Stimulated activated naive CD8-positive, alpha-beta T cell treated with anti-CD3 and anti-CD28 coated beads, Interleukin-15, Interleukin-2, amounts not matched to agents 100 U/mL and 50 U/mL, for 24 hours (primary cell): ENCODE measurements around the gene PUM2.
"Not testable (repeated sequence)": the region's sequence is repeated elsewhere in the genome, so short reads cannot be mapped to it uniquely, and the experiment has no call there.

Source experiments
- ATAC-seq: fragments of 150-1000 bp; cut with Tn5 transposase; one replicate; pipeline ENCODE4 v1.10.0; 2021
- DNase-seq: peaks from one replicate; pipeline ENCODE4 v3.0.0; 2021

Gene PUM2, protein sequence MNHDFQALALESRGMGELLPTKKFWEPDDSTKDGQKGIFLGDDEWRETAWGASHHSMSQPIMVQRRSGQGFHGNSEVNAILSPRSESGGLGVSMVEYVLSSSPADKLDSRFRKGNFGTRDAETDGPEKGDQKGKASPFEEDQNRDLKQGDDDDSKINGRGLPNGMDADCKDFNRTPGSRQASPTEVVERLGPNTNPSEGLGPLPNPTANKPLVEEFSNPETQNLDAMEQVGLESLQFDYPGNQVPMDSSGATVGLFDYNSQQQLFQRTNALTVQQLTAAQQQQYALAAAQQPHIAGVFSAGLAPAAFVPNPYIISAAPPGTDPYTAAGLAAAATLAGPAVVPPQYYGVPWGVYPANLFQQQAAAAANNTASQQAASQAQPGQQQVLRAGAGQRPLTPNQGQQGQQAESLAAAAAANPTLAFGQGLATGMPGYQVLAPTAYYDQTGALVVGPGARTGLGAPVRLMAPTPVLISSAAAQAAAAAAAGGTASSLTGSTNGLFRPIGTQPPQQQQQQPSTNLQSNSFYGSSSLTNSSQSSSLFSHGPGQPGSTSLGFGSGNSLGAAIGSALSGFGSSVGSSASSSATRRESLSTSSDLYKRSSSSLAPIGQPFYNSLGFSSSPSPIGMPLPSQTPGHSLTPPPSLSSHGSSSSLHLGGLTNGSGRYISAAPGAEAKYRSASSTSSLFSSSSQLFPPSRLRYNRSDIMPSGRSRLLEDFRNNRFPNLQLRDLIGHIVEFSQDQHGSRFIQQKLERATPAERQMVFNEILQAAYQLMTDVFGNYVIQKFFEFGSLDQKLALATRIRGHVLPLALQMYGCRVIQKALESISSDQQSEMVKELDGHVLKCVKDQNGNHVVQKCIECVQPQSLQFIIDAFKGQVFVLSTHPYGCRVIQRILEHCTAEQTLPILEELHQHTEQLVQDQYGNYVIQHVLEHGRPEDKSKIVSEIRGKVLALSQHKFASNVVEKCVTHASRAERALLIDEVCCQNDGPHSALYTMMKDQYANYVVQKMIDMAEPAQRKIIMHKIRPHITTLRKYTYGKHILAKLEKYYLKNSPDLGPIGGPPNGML

DNA sequence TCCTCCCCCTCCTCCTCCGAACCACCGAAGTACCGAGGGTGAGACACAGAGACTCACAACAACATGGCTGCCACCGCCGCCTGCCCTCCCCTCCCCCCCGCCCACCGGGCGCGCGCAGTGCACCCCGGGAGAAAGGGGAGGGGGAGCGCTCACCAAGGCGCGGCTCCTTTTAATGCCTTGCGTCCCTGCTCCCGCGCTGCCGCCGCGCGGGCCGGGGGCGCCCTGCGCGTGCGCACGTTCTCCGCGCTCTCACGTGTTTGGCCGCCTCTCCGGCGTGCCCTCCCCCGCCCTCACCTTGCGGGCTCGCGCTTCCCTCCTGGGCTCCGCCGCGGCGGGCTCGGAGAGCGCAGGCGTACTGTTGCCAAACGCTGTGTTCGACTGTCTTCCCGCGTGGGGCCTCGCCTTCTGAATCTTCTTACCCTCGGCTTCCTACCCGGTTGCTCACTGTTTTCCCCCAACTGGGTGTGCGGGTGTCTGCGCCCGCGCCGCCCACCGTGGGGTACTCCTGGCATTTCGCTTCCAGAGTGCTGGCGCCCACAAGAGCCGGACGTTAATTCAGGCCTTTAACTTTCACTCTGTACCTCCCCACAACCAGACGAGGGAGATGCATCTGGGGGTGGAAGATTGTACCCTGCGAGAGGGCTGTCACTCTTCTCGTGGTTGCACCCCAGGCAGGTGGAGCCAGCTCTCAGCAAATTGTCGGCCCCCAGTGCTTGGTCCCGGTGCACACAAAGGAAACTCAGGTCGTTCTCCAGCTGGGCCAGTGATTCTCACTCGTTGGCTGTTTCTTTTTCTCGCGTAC is at the start of gene PUM2:
PUM2 (minus strand) TSS at position 92 of the 802 bp plus-strand sequence. CDS start 23,484 bp downstream, outside the sequence.
- peak; percentile 94 for DNase-seq
- peak; percentile 84 for ATAC-seq

DNA sequence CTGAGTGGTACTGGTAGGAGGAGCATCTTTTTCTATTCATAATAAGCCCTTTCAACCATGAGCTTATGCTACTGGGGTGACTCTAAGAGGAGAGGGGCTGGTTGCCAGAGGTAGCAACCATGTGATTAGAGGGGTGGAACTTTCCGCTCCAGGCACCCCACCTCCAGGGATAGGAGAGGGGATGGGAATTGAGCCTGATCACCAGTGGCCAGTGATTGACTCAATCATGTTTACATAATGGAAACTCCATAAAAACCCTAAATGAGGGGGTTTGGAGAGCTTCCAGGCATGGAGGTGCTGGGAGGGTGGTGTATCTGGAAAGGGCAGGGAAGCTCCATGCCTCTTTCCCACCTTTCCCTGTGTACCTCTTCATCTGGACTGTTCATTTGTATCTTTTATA is 49.7 kb upstream of the PUM2 start:
- DNase-seq (no peak), ATAC-seq (no peak)

DNA sequence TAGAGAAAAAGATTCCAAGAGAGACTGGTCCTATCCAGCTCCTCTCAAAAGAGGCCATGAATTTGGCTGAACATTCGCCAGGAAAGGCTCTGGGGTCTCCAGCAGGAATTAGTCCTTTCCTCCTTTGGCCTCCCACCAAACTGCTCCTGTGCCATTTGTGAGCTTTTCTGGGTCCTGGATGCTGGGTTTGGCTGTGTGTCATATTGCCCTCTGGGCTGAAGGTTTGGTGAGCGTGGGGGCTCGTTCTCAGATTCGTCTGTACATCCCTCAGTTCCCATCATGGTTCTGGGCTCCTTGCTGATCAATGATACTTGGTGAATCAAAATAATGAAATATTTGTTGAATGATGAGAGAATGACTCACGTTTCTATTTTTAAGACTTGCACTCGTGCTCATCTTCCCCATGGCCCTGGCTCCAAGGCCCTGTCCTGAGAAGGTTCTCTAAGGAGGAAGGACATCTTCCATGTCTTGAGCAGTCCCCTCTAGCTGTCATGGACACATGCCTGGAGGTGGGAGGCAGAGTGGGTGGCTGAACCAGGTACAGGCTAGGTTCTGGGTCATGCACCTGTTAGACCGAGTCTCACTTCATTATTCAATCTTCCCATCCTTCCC is 48.4 kb upstream of the PUM2 start:
- DNase-seq, result no peak
- ATAC-seq, result no peak

DNA sequence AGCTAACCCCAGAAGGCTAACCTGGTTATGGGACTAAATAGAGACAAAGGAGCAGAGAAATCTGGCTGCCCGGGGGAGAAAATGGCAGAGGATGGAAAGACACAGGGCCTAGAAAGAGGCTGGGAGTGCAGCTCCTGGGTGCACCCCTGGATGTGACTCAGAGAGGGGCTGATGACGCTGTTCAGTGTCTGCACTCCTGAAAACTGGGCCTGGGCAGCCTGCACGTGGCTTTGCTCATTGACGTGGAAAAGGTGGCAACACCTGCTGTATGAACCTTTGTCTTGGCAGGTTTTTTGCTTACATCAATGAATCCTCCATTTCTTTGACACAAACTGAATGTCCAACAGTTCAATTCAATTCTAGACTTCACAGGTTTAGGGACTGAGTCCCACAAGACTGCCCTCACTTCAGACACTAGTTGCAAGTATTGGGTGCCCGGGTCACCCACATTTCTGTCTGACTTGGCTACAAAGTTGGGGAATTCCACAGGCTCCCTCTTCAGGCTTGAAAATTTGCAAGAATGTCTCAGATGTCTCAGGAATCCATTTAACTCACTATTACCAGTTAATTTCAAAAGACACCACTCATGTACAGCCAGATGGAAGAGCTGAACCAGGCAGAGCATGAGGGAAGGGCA is 47.3 kb upstream of the PUM2 start:
- DNase-seq, result no peak
- no peak for ATAC-seq

DNA sequence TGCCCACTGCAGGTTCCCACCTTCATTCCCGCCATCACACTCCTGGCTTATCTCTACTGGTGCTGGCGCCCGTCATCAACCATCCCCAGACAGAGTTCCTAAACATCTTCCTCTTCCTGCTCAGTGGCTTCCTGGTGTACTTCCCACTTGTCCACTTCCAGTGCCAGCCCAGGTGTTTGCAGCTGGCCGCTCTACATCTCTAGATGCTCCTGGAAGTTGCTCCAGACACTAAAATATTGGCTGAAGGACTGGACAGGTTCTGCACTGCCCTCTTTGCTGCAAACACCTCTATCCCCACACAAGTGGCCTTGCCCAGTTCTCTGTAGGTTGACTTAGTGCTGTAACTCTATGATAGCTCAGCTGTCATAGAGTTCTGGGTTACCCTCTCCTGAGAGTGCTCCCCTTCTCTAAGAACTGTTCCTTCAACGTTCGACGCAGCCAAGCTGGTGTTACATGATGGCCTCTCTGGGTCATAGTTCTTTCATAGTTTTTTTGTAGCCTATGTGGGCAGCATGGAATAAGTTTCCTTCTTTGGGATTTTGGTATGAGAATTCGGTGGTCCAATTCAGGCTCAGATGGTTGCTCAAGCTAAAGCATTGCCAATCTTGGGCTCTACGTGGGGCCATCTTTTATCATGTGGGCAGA is 45.8 kb upstream of the PUM2 start:
- no peak for DNase-seq
- ATAC-seq, result no peak

DNA sequence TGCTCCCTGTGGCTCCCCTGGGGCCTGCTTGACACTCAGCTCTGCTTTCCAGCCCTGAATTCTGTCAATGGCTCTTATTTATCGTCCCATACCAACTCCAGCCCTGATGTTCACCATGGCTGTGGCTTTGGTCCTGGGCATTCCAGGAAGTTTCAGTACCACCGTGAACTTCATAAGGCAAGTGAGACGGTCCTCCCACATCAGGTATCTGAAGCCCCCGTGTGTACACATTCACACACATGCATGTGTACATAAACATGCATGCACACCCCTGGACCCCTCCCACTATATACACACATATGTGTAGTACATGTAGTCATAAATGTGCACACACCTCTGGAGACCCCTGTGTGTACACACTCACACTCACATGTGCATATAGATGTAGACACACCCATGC is 43.3 kb upstream of the PUM2 start:
- ATAC-seq (no peak), DNase-seq (no peak)

DNA sequence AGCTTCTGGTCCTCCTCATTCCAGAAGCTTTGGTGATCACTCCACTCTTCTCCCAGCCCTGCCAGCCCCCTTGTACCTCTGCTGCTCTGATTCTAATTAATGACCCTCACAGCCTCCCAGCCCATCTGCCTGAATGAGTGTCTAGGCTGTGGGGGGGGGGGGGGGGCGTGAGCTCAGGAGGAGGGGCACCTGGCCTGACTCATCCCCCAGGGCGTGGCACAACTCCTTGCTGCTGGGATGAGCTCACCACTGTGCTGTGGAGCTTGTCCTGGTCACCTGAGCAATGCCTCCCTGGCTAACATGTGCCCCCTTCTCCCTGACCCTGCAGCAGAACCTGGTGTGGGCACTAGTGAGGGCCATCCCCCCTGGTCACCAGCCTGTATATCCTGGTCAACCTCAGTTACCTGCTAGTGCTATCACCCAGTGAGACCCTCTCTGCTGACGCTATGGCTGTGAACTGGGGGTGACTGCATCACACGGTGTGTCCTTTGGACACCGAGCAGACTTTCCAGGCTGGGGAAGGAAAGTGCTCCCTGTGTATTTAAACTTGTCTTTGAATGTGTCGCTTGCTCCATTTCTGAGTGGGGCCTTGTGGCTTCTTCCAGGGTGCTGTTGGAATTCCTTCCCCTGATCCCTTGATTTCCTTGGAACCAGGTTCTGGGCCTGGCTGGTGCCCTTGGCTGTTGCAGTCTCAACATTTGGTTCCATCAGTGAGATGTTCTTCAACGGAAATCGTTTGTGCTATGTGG is 41.5 kb upstream of the PUM2 start:
- DNase-seq, result no peak

DNA sequence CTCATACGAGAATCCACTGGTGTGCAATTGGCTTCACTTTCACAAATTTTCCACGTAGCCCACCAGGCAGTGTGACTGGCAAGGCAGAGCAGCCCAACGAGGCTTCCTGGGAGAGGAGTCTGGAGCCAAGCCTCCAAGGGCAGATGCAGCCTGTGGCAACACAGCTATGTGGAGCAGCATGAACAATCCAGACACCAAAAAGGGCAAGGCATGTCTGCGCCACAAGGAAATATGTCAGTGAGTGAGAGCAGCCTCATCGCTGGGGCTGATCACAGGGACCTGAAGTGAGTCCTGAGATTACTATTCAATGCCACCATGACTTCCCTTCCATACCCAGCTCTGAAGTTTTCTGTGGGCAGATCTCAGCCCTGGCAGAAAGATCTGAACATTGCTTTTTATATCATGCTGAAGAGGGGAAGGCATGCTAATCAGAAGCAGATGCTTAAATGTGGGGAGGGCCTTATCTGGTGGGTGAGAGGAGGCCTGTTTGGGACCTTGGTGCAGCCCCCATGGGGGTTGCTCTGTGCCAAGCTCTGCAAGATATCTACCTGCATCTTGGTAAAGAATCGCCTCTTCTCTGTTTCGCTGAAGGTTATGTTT is 40.0 kb upstream of the PUM2 start:
- DNase-seq (no peak), ATAC-seq (no peak)

More for the DNA sequence above, 41.5 kb upstream of the PUM2 start:
- ATAC-seq, result peak; percentile 34

DNA sequence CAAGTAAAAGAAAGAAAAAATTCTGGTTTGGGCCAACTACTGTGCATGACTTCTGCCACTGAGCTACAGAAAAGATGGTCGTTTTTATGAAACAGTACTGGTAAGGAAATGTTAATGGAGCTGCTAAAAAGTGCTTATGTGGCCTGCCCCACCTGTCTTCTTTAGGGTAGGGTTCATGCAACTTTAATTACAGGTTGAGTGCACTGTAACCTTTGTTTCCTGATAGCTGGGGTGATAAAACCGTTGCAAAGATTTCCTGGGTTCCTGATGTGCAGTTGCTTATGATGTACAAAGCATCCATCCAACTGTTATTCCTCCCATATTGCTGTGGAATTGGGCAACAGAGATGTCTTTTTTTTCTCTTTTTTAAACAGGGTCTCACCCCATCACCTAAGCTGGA is 34.3 kb upstream of the PUM2 start:
- DNase-seq (no peak), ATAC-seq (no peak)

DNA sequence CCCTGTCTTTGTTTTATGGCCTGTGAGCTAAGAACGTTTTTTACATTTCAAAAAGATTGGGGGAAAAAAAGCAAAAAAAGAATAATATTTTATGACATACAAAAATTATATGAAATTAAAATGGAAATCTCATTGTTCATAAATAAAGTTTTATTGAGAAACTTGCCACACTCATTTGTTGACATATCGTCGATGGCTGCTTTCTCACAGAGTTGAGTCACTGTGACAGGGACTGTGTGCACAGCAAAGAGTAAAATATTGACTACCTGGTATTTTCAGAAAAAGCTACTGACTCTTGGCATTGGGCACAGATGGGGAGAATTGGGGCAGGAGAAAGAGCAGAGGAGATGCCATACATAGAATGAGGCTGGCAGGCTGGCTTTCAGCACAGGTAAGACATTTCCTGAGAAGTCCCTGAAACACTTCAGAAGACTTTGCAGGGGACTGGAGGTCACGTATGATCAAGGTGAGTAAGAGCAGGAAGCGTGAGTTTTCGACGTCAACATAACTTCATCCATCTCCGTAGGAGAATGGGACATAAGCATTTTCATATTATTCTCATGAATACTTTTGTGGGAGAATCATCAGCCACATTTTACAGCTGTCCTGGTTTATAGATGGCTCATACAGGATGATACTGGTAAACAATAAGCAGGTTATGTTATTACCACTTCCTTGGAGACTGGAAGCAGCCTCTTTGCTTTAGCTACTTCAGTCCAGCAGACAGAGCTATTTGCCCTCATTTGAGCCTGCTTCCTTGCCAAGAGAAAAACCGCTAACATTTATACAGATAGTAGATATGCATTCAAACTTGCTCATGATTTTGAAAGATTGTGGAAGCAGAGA is 32.5 kb upstream of the PUM2 start:
- ATAC-seq (no peak), DNase-seq (no peak)

DNA sequence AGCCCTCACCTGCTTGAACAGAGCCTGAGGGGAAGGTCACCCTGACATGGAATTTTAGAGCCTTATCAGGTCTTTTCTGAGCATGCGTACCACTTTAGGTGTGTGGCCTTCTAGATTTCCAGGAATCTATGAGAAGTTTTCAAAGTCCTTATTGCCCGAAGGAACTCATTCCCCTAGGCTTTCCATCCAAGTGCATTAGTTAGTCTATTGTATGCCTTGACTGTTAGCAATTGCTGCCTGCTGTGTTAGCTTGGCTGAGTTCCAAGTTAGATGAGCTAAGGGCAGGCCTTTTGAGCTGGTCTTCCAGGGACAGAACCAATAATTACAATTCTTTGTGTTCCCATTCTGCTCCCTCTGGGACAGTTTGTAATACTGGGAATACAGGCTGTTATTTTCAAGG is 30.8 kb upstream of the PUM2 start:
- DNase-seq (no peak), ATAC-seq (no peak)

DNA sequence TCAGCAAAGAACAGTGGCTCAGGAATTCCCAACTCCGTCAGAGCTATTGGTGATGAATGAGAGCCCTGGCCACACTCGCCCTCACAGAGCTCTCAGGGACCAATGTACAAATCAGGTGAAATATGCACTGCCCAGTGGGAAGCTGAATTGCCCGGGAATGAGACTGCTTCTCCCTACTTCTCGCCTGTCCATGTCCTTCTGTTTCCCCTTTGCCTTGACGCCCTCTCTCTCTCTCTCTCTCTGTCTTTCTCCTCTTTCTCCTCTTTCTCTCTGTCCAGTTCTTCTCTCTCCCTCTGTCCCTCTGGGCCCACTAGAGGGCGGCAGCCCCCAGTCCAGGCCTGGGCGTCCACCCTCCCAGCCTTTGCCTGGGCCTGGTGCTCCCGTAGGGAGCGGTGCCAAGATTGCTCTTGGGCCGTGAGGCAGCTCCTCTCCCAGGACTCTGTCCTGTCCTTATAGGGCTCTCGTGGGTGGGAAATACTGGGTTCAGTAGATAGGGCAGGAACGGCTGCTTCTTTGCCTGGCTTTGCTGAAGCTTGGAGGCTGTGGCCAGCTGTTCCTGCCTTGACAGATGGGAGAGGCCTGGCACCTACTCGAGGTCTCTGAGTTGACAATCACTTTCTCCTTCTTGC is 28.4 kb upstream of the PUM2 start:
- ATAC-seq (no peak), DNase-seq (no peak)

DNA sequence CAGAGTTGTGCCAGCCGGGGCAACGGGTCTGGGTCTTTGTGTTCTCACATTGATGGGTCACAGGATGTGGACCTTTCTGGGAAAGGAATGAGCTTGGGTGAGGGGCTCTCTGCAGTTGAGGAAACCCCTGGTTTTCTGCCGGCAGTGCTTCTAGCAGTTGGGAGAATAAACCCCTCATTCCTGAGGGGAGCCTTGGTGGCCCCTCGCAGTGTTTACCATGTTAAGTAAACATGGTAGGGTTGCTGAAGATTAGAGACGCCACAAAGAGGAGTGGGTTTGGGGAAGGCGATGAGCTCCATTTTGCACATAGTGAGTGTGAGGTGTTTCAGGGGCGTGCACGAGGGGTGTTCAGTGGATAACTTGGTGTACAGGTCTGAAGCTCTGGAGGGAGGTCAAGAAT is 27.7 kb upstream of the PUM2 start:
- DNase-seq (no peak), ATAC-seq (no peak)

DNA sequence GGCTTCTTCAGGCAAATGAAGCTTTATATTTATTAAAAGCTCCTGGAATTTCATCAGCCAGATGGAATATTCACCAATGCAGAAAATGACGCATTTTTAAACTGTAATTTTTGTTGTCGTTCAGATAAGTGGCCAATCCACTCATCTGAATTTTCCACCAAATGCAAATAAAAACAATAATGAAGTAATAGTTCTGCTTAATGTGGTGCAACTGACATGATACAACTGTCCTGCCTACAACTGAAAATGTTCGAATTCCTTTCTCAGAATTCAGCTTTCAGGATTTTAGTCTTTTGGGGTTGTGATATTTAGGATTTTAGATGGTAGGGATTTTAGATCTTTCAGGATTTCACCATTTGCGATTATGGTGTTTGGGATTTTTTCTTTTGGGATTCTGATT is 27.1 kb upstream of the PUM2 start:
- DNase-seq (no peak), ATAC-seq (no peak)

DNA sequence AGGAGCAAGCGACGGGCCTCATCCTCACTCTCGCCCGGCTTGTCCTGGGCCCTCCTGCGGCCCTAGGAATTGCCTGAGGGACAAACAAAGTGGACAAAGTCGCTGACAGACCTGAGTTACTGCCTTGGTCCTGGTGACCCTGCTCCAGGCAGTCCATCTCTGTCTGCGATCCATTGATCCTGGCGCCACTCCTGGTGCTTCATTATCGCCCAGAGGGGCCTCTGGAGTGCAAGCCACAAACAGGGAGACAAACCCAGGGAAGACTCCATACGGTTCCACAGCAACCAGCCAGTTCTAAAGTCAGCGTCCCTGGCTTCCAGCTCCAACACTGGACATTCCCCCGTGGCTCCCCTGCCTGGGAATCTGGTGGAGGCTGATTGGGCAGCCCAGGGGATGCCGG is 24.3 kb upstream of the PUM2 start:
- DNase-seq, ATAC-seq: not testable (repeated sequence)

DNA sequence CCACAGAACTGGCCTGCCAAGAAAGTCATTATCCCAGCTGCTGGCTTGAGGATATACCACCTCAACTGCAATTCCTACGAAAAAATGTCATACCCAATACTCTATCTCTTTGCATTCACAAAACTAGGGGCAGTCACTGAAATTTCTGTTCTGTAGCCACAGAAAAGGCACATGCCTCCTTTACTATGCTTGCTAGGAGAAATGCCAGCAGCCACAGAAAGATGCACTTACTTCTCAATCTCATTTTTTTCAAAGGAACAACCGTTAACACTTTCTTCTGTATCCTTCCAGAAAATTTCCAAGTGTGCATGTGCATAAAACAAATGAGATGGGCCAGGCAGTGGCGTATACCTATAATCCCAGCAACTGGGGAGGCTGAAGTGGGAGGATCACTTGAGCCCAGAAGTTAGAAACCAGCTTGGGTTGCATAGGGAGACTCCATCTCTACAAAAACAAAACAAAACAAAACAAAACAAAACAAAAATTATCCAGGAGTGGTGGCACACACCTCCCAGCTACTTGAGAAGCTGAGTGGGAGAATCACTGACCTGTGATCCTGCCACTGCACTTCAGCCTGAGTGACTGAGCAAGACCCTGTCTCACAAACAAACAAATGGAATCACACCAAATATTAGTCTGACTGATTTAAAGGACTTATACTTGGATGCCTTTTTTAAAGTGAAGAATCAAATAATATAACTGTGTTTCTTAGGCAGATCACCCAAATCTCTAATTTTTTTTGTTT is 22.4 kb upstream of the PUM2 start:
- ATAC-seq (no peak), DNase-seq (no peak)

DNA sequence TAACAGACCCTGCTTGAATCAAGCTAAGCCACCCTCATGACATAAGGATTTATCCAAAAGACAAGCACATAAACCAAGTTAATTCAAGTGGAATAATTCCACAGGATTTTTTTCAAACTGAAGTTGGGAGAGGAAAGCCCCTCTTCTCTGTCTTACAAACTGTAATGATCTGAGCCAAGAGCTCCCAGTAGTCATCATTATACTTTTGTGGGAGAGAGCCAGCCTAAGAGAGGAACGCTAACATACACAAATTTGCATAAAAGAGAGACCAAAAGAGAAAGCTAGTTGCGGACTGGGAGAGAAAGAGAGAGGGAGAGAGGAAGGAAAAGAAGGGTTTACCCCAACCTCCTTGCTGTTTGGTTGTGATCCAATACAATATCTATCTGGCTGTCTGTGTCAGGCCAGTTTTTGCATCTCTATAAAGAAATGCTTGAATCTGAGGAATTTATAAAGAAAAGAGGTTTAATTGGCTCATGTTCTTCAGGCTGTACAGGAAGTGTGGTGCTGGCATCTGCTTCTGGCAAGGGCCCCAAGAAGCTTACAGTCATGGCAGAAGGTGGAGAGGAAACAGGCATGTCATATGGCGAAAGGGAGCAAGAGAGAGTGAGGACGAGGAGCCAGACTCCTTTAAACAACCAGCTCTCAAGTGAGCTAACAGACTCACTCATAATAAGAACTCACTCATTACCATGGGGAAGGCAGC is 20.8 kb upstream of the PUM2 start:
- ATAC-seq (no peak), DNase-seq (no peak)
